MM.1S (cell line): Measurements from ENCODE around the gene TNFAIP3.

Experiments used
- DNase-seq: peaks from one replicate; pipeline ENCODE4 v3.0.0-alpha.2; 2015
- H2AFZ ChIP-seq: fragments of 300-600 bp; sonication (generic); 2 replicates; pipeline ENCODE4 v1.6.0; 2016; ENCODE audit warnings: antibody characterized with exemption, low read length
- H3F3A ChIP-seq: fragments of 300-600 bp; sonication (generic); 2 replicates; pipeline ENCODE4 v1.6.1; 2016; ENCODE audit warnings: mild to moderate bottlenecking, antibody characterized with exemption, low read length, moderate library complexity, mixed read lengths; ENCODE audit not compliant: insufficient read depth
- H3K27ac ChIP-seq: fragments of 300-600 bp; sonication (generic); 2 replicates; pipeline ENCODE4 v1.5.1; 2016; ENCODE audit warnings: mild to moderate bottlenecking, low read length
- H3K27me3 ChIP-seq: fragments of 300-600 bp; sonication (generic); replicated peaks from 2 replicates; pipeline ENCODE4 v1.6.0; 2016; ENCODE audit warnings: low read length; ENCODE audit not compliant: insufficient read depth
- H3K36me3 ChIP-seq: fragments of 300-600 bp; sonication (generic); replicated peaks from 2 replicates; pipeline ENCODE4 v1.6.1; 2016; ENCODE audit warnings: mild to moderate bottlenecking, low read length, mixed read lengths; ENCODE audit not compliant: insufficient read depth
- H3K4me1 ChIP-seq: fragments of 300-600 bp; sonication (generic); 2 replicates; pipeline ENCODE4 v1.6.1; 2016; ENCODE audit warnings: low read length, mixed read lengths
- H3K4me2 ChIP-seq: fragments of 300-600 bp; sonication (generic); 2 replicates; pipeline ENCODE4 v1.6.0; 2016; ENCODE audit warnings: low read depth, low read length
- H3K4me3 ChIP-seq: fragments of 300-600 bp; sonication (generic); 2 replicates; pipeline ENCODE4 v1.5.1; 2016; ENCODE audit warnings: low read length, mixed read lengths
- H3K79me2 ChIP-seq: fragments of 300-600 bp; sonication (generic); 2 replicates; pipeline ENCODE4 v1.6.1; 2016; ENCODE audit warnings: mixed run types, low read length, mixed read lengths
- H3K9ac ChIP-seq: fragments of 300-600 bp; sonication (generic); 2 replicates; pipeline ENCODE4 v1.6.1; 2016; ENCODE audit warnings: low read length, mixed read lengths
- H3K9me2 ChIP-seq: fragments of 300-600 bp; sonication (generic); replicated peaks from 2 replicates; pipeline ENCODE4 v1.6.1; 2016; ENCODE audit warnings: mild to moderate bottlenecking, low read length, mixed read lengths; ENCODE audit not compliant: insufficient read depth
- H3K9me3 ChIP-seq: fragments of 300-600 bp; sonication (generic); replicated peaks from 2 replicates; pipeline ENCODE4 v1.6.1; 2016; ENCODE audit warnings: mild to moderate bottlenecking, low read length, mixed read lengths; ENCODE audit not compliant: insufficient read depth
- H4K20me1 ChIP-seq: fragments of 300-600 bp; sonication (generic); 2 replicates; pipeline ENCODE4 v1.6.1; 2016; ENCODE audit warnings: mild to moderate bottlenecking, low read length, moderate library complexity, mixed read lengths; ENCODE audit not compliant: insufficient read depth
- CTCF ChIP-seq: fragments of 300-600 bp; sonication (generic); IDR thresholded peaks from 2 replicates; pipeline ENCODE4 v1.5.1; 2016; ENCODE audit warnings: antibody characterized with exemption, low read length, mixed read lengths
- EZH2 ChIP-seq: fragments of 300-600 bp; sonication (generic); optimal IDR thresholded peaks from 2 replicates; pipeline ENCODE3; 2017; ENCODE audit warnings: low read depth, mild to moderate bottlenecking, antibody characterized with exemption, low read length, mixed read lengths
- EZH2phosphoT487 ChIP-seq: fragments of 300-600 bp; sonication (generic); IDR thresholded peaks from 2 replicates; pipeline ENCODE4 v1.6.1; 2018; ENCODE audit warnings: antibody characterized with exemption, low read length

TNFAIP3 gene

DNA sequence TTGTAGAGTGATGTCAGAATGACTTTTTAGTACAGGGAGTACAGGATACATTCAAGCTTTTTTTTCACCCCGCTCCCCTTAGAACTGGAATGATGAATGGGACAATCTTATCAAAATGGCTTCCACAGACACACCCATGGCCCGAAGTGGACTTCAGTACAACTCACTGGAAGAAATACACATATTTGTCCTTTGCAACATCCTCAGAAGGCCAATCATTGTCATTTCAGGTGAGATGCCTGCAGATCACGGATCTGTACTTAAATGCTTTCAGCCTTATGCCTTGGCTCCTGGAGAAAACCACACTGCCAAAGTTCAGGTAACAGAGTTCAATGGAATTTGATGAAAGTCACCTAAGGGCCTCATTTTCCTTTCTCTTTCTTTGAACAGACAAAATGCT is 8.5 kb downstream of the TNFAIP3 start:
- Histone ChIP-seq H3F3A (peaks cover 96% of the 10 kb centered on the region), H3K27ac (no peak overlapping the region), H3K4me3 (no peak overlapping the region), H3K9me3 (no peaks in the 10 kb centered on the region), H3K79me2 (peaks cover 100% of the 10 kb centered on the region), H3K27me3 (no peaks in the 10 kb centered on the region), H3K4me2 (peak overlapping the region; percentile 84; the same call in 1 of the 2 replicates), H3K36me3 (peaks cover 78% of the 10 kb centered on the region), H3K4me1 (peaks cover 55% of the 10 kb centered on the region), H3K9ac (no peak overlapping the region), H4K20me1 (peaks cover 45% of the 10 kb centered on the region), H2AFZ (no peak overlapping the region), H3K9me2 (no peaks in the 10 kb centered on the region)
- no peak for DNase-seq
- no peak for TF ChIP-seq EZH2phosphoT487

DNA sequence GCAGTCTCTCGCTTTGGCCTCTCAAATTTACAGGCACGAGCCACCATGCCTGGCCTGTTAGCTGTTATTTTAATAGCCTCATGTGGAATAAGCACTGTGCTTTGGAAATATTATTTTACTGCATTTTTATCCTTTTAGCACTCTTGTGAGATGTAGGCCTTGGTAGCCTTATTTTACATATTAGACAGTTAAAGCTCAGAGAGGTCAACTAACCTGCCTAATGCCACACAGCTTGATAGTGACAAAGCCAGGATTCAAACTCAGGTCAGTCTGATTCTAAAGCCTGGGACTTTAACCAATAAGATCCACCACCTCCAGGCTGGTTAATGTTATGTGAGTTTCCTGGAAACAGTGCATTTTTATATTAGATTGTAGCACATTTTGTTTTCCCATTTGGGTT is 9.5 kb downstream of the TNFAIP3 start:
- Histone ChIP-seq H3K9me3 (no peaks in the 10 kb centered on the region), H3K36me3 (peaks cover 81% of the 10 kb centered on the region), H3F3A (peaks cover 96% of the 10 kb centered on the region), H3K4me2 (peak overlapping the region; percentile 5; the same call in 1 of the 2 replicates), H3K9ac (no peak overlapping the region), H3K79me2 (peaks cover 100% of the 10 kb centered on the region), H3K4me1 (peaks cover 64% of the 10 kb centered on the region), H2AFZ (no peak overlapping the region), H3K27ac (no peak overlapping the region), H3K4me3 (no peak overlapping the region), H3K9me2 (no peaks in the 10 kb centered on the region), H4K20me1 (peaks cover 45% of the 10 kb centered on the region), H3K27me3 (no peaks in the 10 kb centered on the region)
- DNase-seq = no peak
- TF ChIP-seq CTCF (no peak), EZH2 (no peak), EZH2phosphoT487 (no peak)

DNA sequence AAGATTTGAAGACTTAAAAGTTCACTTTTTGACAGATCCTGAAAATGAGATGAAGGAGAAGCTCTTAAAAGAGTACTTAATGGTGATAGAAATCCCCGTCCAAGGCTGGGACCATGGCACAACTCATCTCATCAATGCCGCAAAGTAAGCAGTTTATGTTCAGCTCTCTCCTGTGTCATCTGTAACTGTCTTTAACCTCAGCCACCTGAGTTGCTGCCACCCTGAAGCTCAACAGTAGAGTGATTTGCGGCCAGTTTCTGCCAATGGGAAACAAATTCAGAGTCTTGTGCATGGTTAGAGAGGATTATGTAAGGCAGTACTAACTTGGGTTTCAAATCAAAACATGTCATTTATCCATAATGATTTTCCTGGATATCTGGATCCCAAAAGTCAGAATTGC is 10.1 kb downstream of the TNFAIP3 start:
- Histone ChIP-seq H3F3A (peaks cover 96% of the 10 kb centered on the region), H3K9me2 (no peaks in the 10 kb centered on the region), H3K9me3 (no peaks in the 10 kb centered on the region), H3K36me3 (peaks cover 80% of the 10 kb centered on the region), H3K4me3 (no peak overlapping the region), H3K79me2 (peaks cover 100% of the 10 kb centered on the region), H3K4me2 (peak overlapping the region; percentile 2; the same call in 1 of the 2 replicates), H3K27ac (no peak overlapping the region), H3K9ac (no peak overlapping the region), H3K4me1 (peaks cover 64% of the 10 kb centered on the region), H2AFZ (no peak overlapping the region), H4K20me1 (peaks cover 40% of the 10 kb centered on the region), H3K27me3 (no peaks in the 10 kb centered on the region)
- TF ChIP-seq EZH2phosphoT487 (no peak), CTCF (no peak), EZH2 (no peak)
- no peak for DNase-seq

DNA sequence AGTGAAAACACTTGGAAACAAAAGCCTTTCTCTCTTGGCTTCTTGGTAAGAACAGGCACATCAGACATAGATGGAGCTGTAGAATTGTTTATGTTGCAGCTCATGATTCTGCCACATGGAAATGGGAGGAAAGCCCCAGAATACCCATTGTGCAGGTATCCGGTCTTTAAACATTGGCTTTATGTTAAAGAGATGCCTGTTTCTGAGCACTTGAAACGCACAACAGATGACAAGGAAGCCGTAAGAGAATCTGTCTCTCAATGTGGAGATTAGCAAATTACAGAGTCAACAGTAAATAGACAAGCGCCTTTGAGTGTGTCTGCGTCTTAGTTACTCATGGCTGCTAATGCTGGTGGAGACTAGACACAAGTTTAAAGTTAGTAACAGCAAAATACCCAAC is 10.5 kb downstream of the TNFAIP3 start:
- Histone ChIP-seq H2AFZ (no peak overlapping the region), H3K9ac (no peak overlapping the region), H3F3A (peaks cover 97% of the 10 kb centered on the region), H3K4me2 (peak overlapping the region; percentile 2; the same call in 1 of the 2 replicates), H3K4me1 (peaks cover 69% of the 10 kb centered on the region), H3K27ac (no peak overlapping the region), H3K79me2 (peaks cover 98% of the 10 kb centered on the region), H3K36me3 (peaks cover 80% of the 10 kb centered on the region), H3K9me3 (no peaks in the 10 kb centered on the region), H4K20me1 (peaks cover 38% of the 10 kb centered on the region), H3K27me3 (no peaks in the 10 kb centered on the region), H3K9me2 (no peaks in the 10 kb centered on the region), H3K4me3 (no peak overlapping the region)
- no peak for DNase-seq
- TF ChIP-seq EZH2phosphoT487 (no peak), CTCF (no peak), EZH2 (no peak)
